Stomach (tissue), 9 donors: ENCODE data around the gene CCND1. TPM values are rescaled to one million over a fixed set of nuclear protein-coding genes. Genes with fewer than 3 reads are reported as not detected.

Experiments
- DNase-seq, 2 donors: peaks; one replicate each; pipeline versions ENCODE4 v3.0.0 to v3.0.0-alpha.2; 2013 to 2019
- H3K27ac ChIP-seq, 5 donors: fragments of 200-600 bp in 4 of 5; sonication (generic) in 4 of 5; one replicate each; pipeline ENCODE4 v1.5.1; 2013 to 2019; ENCODE audit warnings: mild to moderate bottlenecking in 1 of 5, moderate library complexity in 1 of 5
- H3K27me3 ChIP-seq, 3 donors: fragments of 200-600 bp; sonication (generic); one replicate each; pipeline ENCODE4 v1.5.1; 2017 to 2019; ENCODE audit warnings: mixed run types in 1 of 3
- H3K36me3 ChIP-seq, 4 donors: fragments of 200-600 bp; sonication (generic); 1 replicate in 3 of 4; 2 replicates in 1 of 4; pipeline ENCODE4 v1.5.1; 2016 to 2019
- H3K4me1 ChIP-seq, 4 donors: fragments of 200-600 bp; sonication (generic); one replicate each; pipeline ENCODE4 v1.5.1; 2016 to 2019
- H3K4me3 ChIP-seq, 4 donors: fragments of 200-600 bp; sonication (generic) in 3 of 4; one replicate each; pipeline ENCODE4 v1.5.1; 2016 to 2019; ENCODE audit warnings: mild to moderate bottlenecking in 1 of 4
- H3K9me3 ChIP-seq, 4 donors: fragments of 200-600 bp; sonication (generic); one replicate each; pipeline ENCODE4 v1.5.1; 2016 to 2019
- CTCF ChIP-seq, 7 experiments: fragments of 450-650 bp in 4 of 7; fragments of 200-600 bp in 3 of 7; sonication (generic) in 3 of 7; IDR thresholded peaks; one replicate each; pipeline ENCODE4 v1.5.1; 2016 to 2019; ENCODE audit warnings: antibody characterized with exemption in 7 of 7, control low read depth in 2 of 7, mild to moderate bottlenecking in 1 of 7
- EP300 ChIP-seq: sonication (generic); formaldehyde crosslinking; IDR thresholded peaks from one replicate; pipeline ENCODE4 v1.6.1; 2017; ENCODE audit warnings: antibody characterized with exemption
- POLR2A ChIP-seq, 4 donors: fragments of 450-650 bp; IDR thresholded peaks; one replicate each; pipeline ENCODE4 v1.6.1; 2016; ENCODE audit warnings: antibody characterized with exemption in 4 of 4, control low read depth in 2 of 4, mild to moderate bottlenecking in 1 of 4, moderate library complexity in 1 of 4
- POLR2AphosphoS5 ChIP-seq, 3 donors: sonication (generic); formaldehyde crosslinking; IDR thresholded peaks; one replicate each; pipeline ENCODE4 v1.6.1; 2016; ENCODE audit warnings: antibody characterized with exemption in 3 of 3
- WGBS, 5 donors: extraction: QIAGEN DNeasy Blood & Tissue Kit in 3 of 5; methylation state at CpG; one replicate each; pipeline versions ENCODE4 v1.1.5 to v1.1.7; 2013 to 2018; 5-methylcytosine and 5-hydroxymethylcytosine counted together
- intact Hi-C: fragments of 100-400 bp; cut with DNase I; formaldehyde crosslinking; loops from one replicate; pipeline ENCODE4 v1.15.1; 2023; ENCODE audit warnings: low total_unique reads
- polyA plus RNA-seq, 3 donors: library from polyadenylated mRNA; stranded (reverse); fragments of 200-250 nt; gene quantifications; one replicate each; pipeline ENCODE4 v1.2.3, GENCODE V29; 2013
- total RNA-seq, 5 donors: library from RNA; depleted of rRNA; stranded (reverse); fragments of >200 nt; gene quantifications; one replicate each; pipeline versions ENCODE4 v1.1.0 to v1.2.3, GENCODE V29; 2014 to 2016
- donor health status: healthy with polysubstance abuse.
- donor health status: Bipolar disorder and iron deficiency.
- donor health status: healthy.

The CCND1 gene
- total and polyA plus RNA-seq, 8 donors: 17.6 to 293 (median 55.1) TPM

DNA sequence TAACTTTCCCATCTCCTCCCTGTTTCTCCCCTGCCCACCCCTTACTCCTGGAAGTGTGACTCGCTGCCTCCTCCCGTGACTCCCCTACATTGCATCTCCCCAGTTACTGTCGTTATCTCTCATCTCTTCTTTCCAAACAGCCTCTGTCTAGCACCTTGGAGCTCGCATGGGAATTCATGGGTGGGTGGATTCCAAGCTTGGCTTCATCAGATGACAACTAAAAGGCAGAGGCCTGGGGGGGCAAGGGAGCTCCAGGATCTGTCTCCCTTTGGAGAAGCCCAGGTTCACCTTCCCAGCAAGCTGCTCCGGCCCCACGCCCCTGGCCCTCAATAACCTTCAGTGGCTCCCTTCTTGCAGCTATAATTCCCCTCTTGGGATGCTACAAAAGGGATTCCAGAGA lies 6.9 kb upstream of the CCND1 start:
- TF ChIP-seq POLR2AphosphoS5 (IDR thresholded peaks at IDR 0.05): no peak
- TF ChIP-seq POLR2A (IDR thresholded peaks at IDR 0.05): no peak
- no peak for TF ChIP-seq EP300
- TF ChIP-seq CTCF (IDR thresholded peaks at IDR 0.05): no peak
- no peak overlapping the region for H3K4me3 ChIP-seq
- 87 to 91% (median 91%) methylated on average over 6 of the region's 6 CpGs for WGBS, 5 donors
- intact Hi-C loops: no loop called here
- H3K27ac ChIP-seq: no peak overlapping the region
- H3K4me1 ChIP-seq: peaks cover 29 to 34% (median 32%) of the 10 kb centered on the region in 4 donors
- DNase-seq: no peak
- H3K9me3 ChIP-seq: peaks cover 0 to 12% (median 8%) of the 10 kb centered on the region in 4 donors
- peaks cover 8 to 63% (median 27%) of the 10 kb centered on the region in 3 donors for H3K27me3 ChIP-seq
- no peaks in the 10 kb centered on the region for H3K36me3 ChIP-seq

GRCh38 chr11:69634590-69634989 lies 6.4 kb upstream of the CCND1 start:
- H3K27ac ChIP-seq: no peak overlapping the region
- H3K4me3 ChIP-seq: no peak overlapping the region
- no peak for DNase-seq
- H3K9me3 ChIP-seq: peaks cover 0 to 7% (median 6%) of the 10 kb centered on the region in 4 donors
- H3K36me3 ChIP-seq: no peaks in the 10 kb centered on the region
- 69 to 89% (median 82%) methylated on average over 7 of the region's 7 CpGs for WGBS, 5 donors
- intact Hi-C loops: no loop called here
- H3K4me1 ChIP-seq: peaks cover 35 to 39% (median 37%) of the 10 kb centered on the region in 4 donors
- H3K27me3 ChIP-seq: peaks cover 8 to 63% (median 32%) of the 10 kb centered on the region in 3 donors
- TF ChIP-seq POLR2AphosphoS5 (IDR thresholded peaks at IDR 0.05): no peak
- no peak for TF ChIP-seq CTCF (IDR thresholded peaks at IDR 0.05)
- TF ChIP-seq POLR2A (IDR thresholded peaks at IDR 0.05): no peak
- no peak for TF ChIP-seq EP300

DNA sequence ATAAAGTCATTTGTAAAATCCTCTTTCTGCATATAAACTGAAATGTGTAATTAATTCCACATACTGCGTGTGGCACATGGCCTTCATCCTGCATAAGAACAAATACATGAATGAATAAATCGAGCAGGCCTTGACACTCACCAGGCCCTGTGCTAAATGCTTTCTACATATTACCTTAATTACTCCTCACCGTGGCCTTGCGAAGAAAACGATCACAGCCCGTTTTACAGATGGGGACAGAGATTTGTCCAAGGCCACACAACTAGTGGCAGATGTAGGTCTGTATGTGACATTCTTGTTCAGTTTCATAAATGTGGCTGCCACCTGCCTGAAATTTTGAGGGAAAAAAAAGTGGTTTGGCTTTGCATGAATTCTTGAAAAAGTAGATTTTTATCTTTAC lies 5.8 kb upstream of the CCND1 start:
- H3K4me3 ChIP-seq: no peak overlapping the region
- WGBS, 5 donors: 87 to 91% (median 90%) methylated on average over 6 of the region's 6 CpGs
- intact Hi-C loops: no loop called here

DNA sequence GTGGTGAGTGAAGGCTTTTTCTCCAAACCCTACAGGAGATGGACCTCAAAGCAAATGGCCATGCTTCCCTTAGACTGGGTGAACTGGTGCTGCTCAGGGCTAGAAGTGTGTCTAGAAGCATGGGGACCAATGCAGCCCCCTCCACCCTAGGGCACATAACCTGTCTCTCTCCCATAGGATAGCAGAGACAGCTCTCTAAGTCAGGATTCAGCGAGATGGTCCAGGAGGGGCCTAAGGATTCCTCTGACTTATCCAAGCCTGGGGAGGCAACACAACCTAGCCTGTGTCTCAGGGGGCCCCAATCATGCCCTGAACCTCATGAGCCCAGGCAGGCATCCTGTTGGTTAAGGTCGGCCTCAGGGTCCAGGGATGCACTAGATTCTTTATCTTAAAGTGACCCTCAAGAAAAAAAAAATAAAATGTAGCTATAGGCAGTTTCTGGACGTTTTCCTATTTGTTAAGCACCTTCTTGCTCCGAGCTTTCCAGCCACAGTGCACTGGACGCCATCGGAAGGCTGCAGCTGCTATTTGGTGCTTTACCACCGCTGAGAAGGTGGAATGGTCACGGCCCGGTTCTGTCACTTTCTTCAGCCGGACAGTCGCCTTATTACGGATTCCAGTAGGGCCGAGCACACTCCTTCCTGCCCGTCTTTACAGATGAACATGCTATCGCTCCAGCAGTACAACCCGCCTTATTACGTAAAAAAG lies 5.0 kb upstream of the CCND1 start:
- H3K27ac ChIP-seq: peak overlapping the region in 2 of 5 donors; percentile 25 to 52
- peaks cover 48 to 53% (median 50%) of the 10 kb centered on the region in 4 donors for H3K4me1 ChIP-seq
- intact Hi-C loops: no loop called here
- no peak for TF ChIP-seq POLR2AphosphoS5 (IDR thresholded peaks at IDR 0.05)
- TF ChIP-seq POLR2A (IDR thresholded peaks at IDR 0.05): no peak
- TF ChIP-seq CTCF (IDR thresholded peaks at IDR 0.05): no peak
- no peak for TF ChIP-seq EP300
- no peak for DNase-seq
- 15 to 24% (median 23%) methylated on average over 16 to 17 of the region's 17 CpGs for WGBS, 5 donors
- peaks cover 8 to 73% (median 44%) of the 10 kb centered on the region in 3 donors for H3K27me3 ChIP-seq
- H3K4me3 ChIP-seq: peak overlapping the region; percentile 33 to 50 (median 41)
- H3K9me3 ChIP-seq: no peaks in the 10 kb centered on the region
- no peaks in the 10 kb centered on the region for H3K36me3 ChIP-seq

More for the DNA sequence above, 5.8 kb upstream of the CCND1 start:
- H3K36me3 ChIP-seq: no peaks in the 10 kb centered on the region
- H3K4me1 ChIP-seq: peaks cover 41 to 45% (median 42%) of the 10 kb centered on the region in 4 donors
- no peak overlapping the region for H3K27ac ChIP-seq
- DNase-seq: no peak
- peaks cover 8 to 66% (median 37%) of the 10 kb centered on the region in 3 donors for H3K27me3 ChIP-seq
- TF ChIP-seq POLR2AphosphoS5 (IDR thresholded peaks at IDR 0.05) (no peak), POLR2A (IDR thresholded peaks at IDR 0.05) (no peak), CTCF (IDR thresholded peaks at IDR 0.05) (no peak), EP300 (no peak)
- peaks cover 0 to under 1% (median 0%) of the 10 kb centered on the region in 4 donors for H3K9me3 ChIP-seq
